ENCODE measurements around the gene UNC5CL.
A peak's percentile ranks its signal among the peaks of the same experiment; 100 is the strongest.

The UNC5CL gene

GRCh38 chr6:41078101-41078500 is 39.1 kb upstream of the UNC5CL start:
- no peaks in the 10 kb centered on the region for H3K9me2 ChIP-seq (replicated peaks; ENCODE audit: insufficient read depth, low read length)
- no peaks in the 10 kb centered on the region for H3K9me3 ChIP-seq (ENCODE audit: insufficient read depth, low read length)
- H3F3A ChIP-seq (ENCODE audit: insufficient read depth), result peaks cover 37% of the 10 kb centered on the region
- H3K9ac ChIP-seq (ENCODE audit: low read length), result no peak overlapping the region
- H3K27ac ChIP-seq (ENCODE audit: low read depth, low read length), result no peak overlapping the region
- peaks cover 88% of the 10 kb centered on the region for H3K79me2 ChIP-seq (ENCODE audit: insufficient read depth, low read length)
- peaks cover 36% of the 10 kb centered on the region for H3K36me3 ChIP-seq (ENCODE audit: low read length)
- no peak for TF ChIP-seq CTCF (IDR thresholded peaks at IDR 0.05; ENCODE audit: insufficient read depth, low read length, poor library complexity, severe bottlenecking)
- no peak for TF ChIP-seq EZH2phosphoT487 (conservative IDR thresholded peaks at IDR 0.05; ENCODE audit: low read length)
- H3K4me2 ChIP-seq (ENCODE audit: low read depth, low read length, poor library complexity, severe bottlenecking), result peak overlapping the region; percentile 0
- H3K4me3 ChIP-seq (ENCODE audit: insufficient read depth, low read length, poor library complexity, severe bottlenecking), result no peak overlapping the region
- no peak overlapping the region for H2AFZ ChIP-seq (ENCODE audit: low read depth, low read length, severe bottlenecking)
- H4K20me1 ChIP-seq (ENCODE audit: low read depth, low read length), result no peaks in the 10 kb centered on the region
- no peaks in the 10 kb centered on the region for H3K27me3 ChIP-seq (ENCODE audit: low read length)

- H3K9me3 ChIP-seq (ENCODE audit: insufficient read depth, low read length), result no peaks in the 10 kb centered on the region
- peaks cover 88% of the 10 kb centered on the region for H3K79me2 ChIP-seq (ENCODE audit: insufficient read depth, low read length)
- TF ChIP-seq EZH2phosphoT487 (conservative IDR thresholded peaks at IDR 0.05; ENCODE audit: low read length), result no peak
- TF ChIP-seq CTCF (IDR thresholded peaks at IDR 0.05; ENCODE audit: insufficient read depth, low read length, poor library complexity, severe bottlenecking), result no peak
- no peak overlapping the region for H3K9ac ChIP-seq (ENCODE audit: low read length)
- H3F3A ChIP-seq (ENCODE audit: insufficient read depth), result peaks cover 37% of the 10 kb centered on the region
- H3K4me2 ChIP-seq (ENCODE audit: low read depth, low read length, poor library complexity, severe bottlenecking), result peak overlapping the region; percentile 2
- no peak overlapping the region for H3K4me3 ChIP-seq (ENCODE audit: insufficient read depth, low read length, poor library complexity, severe bottlenecking)
- no peaks in the 10 kb centered on the region for H4K20me1 ChIP-seq (ENCODE audit: low read depth, low read length)
- H2AFZ ChIP-seq (ENCODE audit: low read depth, low read length, severe bottlenecking), result no peak overlapping the region
- no peak overlapping the region for H3K27ac ChIP-seq (ENCODE audit: low read depth, low read length)
- H3K27me3 ChIP-seq (ENCODE audit: low read length), result no peaks in the 10 kb centered on the region
- H3K9me2 ChIP-seq (replicated peaks; ENCODE audit: insufficient read depth, low read length), result no peaks in the 10 kb centered on the region
- H3K36me3 ChIP-seq (ENCODE audit: low read length), result peaks cover 34% of the 10 kb centered on the region
Measured at GRCh38 chr6:41077536-41077935, 38.5 kb upstream of the UNC5CL start.

DNA sequence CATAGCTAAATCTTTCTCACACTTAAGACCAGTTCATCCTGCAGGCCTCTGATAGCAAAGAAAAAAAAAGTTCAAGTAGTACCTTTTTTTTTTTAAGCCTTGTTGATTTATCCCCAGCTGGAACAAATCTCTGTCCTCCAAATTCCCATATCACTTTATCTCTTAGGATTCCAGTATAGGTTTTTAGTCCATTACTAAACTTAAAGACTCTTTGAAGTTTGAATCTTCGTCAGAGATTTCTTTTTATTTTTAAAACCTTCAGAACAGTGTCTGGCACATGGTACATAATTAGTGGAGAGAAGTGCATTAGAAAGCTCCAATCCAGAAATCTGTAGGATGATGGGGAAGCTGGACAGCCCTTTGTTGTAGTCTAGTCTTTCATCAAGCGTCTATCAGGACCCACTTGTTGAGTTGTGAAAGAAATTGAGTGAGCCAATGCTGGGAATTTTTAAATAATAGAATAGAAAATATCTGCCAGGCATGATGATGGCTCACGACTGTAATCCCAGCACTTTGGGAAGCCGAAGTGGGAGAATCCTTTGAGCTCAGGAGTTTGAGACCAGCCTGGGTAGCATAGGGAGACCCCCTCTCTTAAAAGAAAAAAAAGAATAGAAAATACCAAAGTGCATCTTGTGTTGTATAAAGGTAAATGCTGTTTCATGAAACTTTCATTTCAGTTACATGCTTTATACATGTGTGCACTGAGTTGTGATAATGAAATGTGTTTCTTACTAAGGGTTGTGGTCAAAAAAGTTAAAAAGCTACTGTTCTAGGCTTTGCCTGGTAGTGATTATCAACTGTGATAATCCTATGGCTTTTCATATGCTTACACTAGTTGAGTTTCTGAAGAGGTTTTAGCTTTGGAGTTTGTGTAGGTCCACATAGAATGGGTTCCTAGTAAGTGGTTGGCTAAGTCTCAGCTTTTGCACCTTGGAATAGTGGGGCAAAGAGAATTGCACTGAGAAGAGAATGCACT is 36.9 kb upstream of the UNC5CL start:
- H3K4me3 ChIP-seq (ENCODE audit: insufficient read depth, low read length, poor library complexity, severe bottlenecking), result peak overlapping the region; percentile 92
- no peaks in the 10 kb centered on the region for H3K9me2 ChIP-seq (replicated peaks; ENCODE audit: insufficient read depth, low read length)
- peak overlapping the region; percentile 98 for H3K9ac ChIP-seq (ENCODE audit: low read length)
- H3K36me3 ChIP-seq (ENCODE audit: low read length), result peaks cover 22% of the 10 kb centered on the region
- peak overlapping the region; percentile 85 for H3K4me2 ChIP-seq (ENCODE audit: low read depth, low read length, poor library complexity, severe bottlenecking)
- no peaks in the 10 kb centered on the region for H3K9me3 ChIP-seq (ENCODE audit: insufficient read depth, low read length)
- peaks cover 78% of the 10 kb centered on the region for H3K79me2 ChIP-seq (ENCODE audit: insufficient read depth, low read length)
- peak overlapping the region; percentile 3 for H2AFZ ChIP-seq (ENCODE audit: low read depth, low read length, severe bottlenecking)
- H3K27me3 ChIP-seq (ENCODE audit: low read length), result no peaks in the 10 kb centered on the region
- TF ChIP-seq CTCF (IDR thresholded peaks at IDR 0.05; ENCODE audit: insufficient read depth, low read length, poor library complexity, severe bottlenecking) (no peak), EZH2phosphoT487 (conservative IDR thresholded peaks at IDR 0.05; ENCODE audit: low read length) (no peak)
- H3K27ac ChIP-seq (ENCODE audit: low read depth, low read length), result peak overlapping the region; percentile 90
- peaks cover 43% of the 10 kb centered on the region for H3F3A ChIP-seq (ENCODE audit: insufficient read depth)
- no peaks in the 10 kb centered on the region for H4K20me1 ChIP-seq (ENCODE audit: low read depth, low read length)

All from SU-DHL-6 (cell line).